Kasumi-1 (cell line): ENCODE measurements around the gene CAPN13.

Experiments
- DNase-seq, 2 experiments: peaks; one replicate each; lab custom pipeline; 2025; lab: John Stamatoyannopoulos, UW

CAPN13 gene

GRCh38 chr2:30764021-30764800, 43.0 kb downstream of the CAPN13 start:
- no peak for DNase-seq

- DNase-seq: no peak
Measured at GRCh38 chr2:30763151-30763660, 44.0 kb downstream of the CAPN13 start.

GRCh38 chr2:30761226-30761625, 46.0 kb downstream of the CAPN13 start:
- no peak for DNase-seq

GRCh38 chr2:30759481-30759880, 47.8 kb downstream of the CAPN13 start:
- no peak for DNase-seq

GRCh38 chr2:30758191-30758651, 49.0 kb downstream of the CAPN13 start:
- no peak for DNase-seq

- DNase-seq: no peak
Measured at GRCh38 chr2:30757749-30758148, 49.5 kb downstream of the CAPN13 start.

GRCh38 chr2:30756971-30757370, 50.3 kb downstream of the CAPN13 start:
- no peak for DNase-seq

GRCh38 chr2:30756051-30756719, 51.1 kb downstream of the CAPN13 start:
- no peak for DNase-seq

GRCh38 chr2:30753630-30754029, 53.6 kb downstream of the CAPN13 start:
- no peak for DNase-seq

- DNase-seq: no peak
Measured at GRCh38 chr2:30752811-30753210, 54.4 kb downstream of the CAPN13 start.

- no peak for DNase-seq
Measured at GRCh38 chr2:30747206-30747605, 60.0 kb downstream of the CAPN13 start.

GRCh38 chr2:30744823-30745222, 62.4 kb downstream of the CAPN13 start:
- no peak for DNase-seq

GRCh38 chr2:30741576-30741975, 65.7 kb downstream of the CAPN13 start:
- no peak for DNase-seq

- no peak for DNase-seq
Measured at GRCh38 chr2:30738141-30738911, 68.9 kb downstream of the CAPN13 start.

GRCh38 chr2:30737326-30737610, 70.0 kb downstream of the CAPN13 start:
- DNase-seq: no peak

GRCh38 chr2:30736461-30737325, 70.6 kb downstream of the CAPN13 start:
- no peak for DNase-seq

- no peak for DNase-seq
Measured at GRCh38 chr2:30733876-30734520, 73.2 kb downstream of the CAPN13 start.

- no peak for DNase-seq
Measured at GRCh38 chr2:30732876-30733275, 74.4 kb downstream of the CAPN13 start.

- DNase-seq: no peak
Measured at GRCh38 chr2:30732376-30732775, 74.9 kb downstream of the CAPN13 start.

- no peak for DNase-seq
Measured at GRCh38 chr2:30731706-30732105, 75.5 kb downstream of the CAPN13 start.
